Measurements from ENCODE around the gene MEF2C. TPM values are rescaled to one million over a fixed set of nuclear protein-coding genes. Genes with fewer than 3 reads are reported as not detected.

MEF2C gene
- total RNA-seq, 2 experiments from 2014 or later, result 0.10 to 0.17 TPM

DNA sequence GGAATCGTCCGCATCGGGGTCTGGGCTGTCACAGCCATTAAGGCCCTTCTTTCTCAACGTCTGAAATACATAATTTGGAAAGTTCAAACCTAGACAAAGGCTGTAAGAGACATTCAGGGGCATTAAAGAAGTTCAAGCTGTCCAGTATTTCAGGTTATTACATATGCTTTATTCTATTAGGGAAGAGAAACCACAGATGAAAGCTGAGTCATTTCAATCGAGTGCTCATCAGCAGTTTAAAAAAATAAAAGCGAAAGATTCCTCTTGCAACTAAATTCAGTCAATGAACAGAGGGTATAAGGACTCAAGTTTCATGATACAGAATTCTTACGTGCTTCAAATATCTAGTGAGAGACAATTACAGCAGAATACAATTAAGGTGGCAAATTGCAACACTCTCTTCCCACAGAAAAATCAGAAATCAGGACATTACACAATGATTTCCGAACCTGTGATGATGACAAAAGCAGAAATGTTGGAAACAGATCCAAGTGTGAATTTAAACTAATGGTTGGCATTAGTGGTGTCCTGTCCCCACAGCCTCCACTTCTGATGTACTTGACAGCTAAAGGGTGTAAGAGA, 121.6 kb downstream of the MEF2C start:
- POLR2A ChIA-PET, result no interaction called here
- H3K9me3 Mint-ChIP-seq, result no peaks in the 10 kb centered on the region
- no peak for DNase-seq
- no peak overlapping the region for H3K4me3 Mint-ChIP-seq
- H3K4me1 Mint-ChIP-seq, result no peaks in the 10 kb centered on the region
- peaks cover 12% of the 10 kb centered on the region for H3K27me3 Mint-ChIP-seq
- H3K27ac Mint-ChIP-seq, result no peak overlapping the region
- no peaks in the 10 kb centered on the region for H3K36me3 Mint-ChIP-seq (ENCODE audit: low read depth)
- CTCF ChIA-PET, result no interaction called here

GRCh38 chr5:88760527-88760926, 122.5 kb downstream of the MEF2C start:
- DNase-seq, result no peak
- Mint-ChIP-seq H3K27me3 (peaks cover 12% of the 10 kb centered on the region), H3K4me1 (no peaks in the 10 kb centered on the region), H3K27ac (no peak overlapping the region), H3K36me3 (ENCODE audit: low read depth) (no peaks in the 10 kb centered on the region), H3K4me3 (no peak overlapping the region), H3K9me3 (no peaks in the 10 kb centered on the region)
- CTCF ChIA-PET, result no interaction called here
- POLR2A ChIA-PET, result no interaction called here

DNA sequence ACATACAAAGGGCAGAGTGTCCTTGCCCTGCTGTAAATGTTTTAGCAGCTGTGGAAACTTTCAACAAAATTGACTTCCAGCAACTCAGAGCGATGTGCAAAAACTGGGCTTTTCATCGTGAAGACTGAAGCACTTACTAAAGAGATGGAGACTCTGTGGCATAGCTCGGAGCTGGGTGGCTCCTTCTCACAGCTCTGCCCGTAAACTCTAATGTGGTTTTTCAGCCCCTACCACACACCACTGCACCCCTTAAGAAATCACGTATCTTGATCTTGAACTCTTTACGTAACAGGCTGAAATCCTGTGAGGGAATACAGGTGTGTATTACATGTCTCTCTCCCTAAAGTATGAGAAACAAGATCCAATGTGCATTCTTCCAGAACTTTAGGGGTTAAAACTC, 124.4 kb downstream of the MEF2C start:
- Mint-ChIP-seq H3K4me1 (no peaks in the 10 kb centered on the region), H3K9me3 (no peaks in the 10 kb centered on the region), H3K27ac (no peak overlapping the region), H3K27me3 (peaks cover 12% of the 10 kb centered on the region), H3K4me3 (no peak overlapping the region), H3K36me3 (ENCODE audit: low read depth) (no peaks in the 10 kb centered on the region)
- DNase-seq, result no peak
- POLR2A ChIA-PET, result no interaction called here
- CTCF ChIA-PET, result no interaction called here

DNA sequence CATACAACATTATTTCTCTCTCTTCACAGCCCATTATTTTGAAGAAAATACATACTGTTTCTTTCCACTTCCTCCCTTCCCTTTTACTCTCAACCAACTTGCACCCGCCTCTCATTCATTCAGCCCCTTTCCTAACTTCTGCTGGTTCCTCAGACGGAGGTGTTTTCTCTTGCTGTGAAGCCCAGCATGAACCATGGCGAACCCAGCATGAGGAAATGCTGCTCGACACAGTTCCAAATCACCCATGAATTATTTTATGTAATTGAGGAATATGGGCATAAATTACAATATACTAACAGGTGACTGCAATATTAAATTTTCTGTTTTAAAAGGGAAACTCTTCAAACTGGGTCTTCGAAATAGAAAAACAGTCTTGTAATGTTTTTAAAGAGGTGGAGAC, 124.8 kb downstream of the MEF2C start:
- no peaks in the 10 kb centered on the region for H3K36me3 Mint-ChIP-seq (ENCODE audit: low read depth)
- CTCF ChIA-PET, result no interaction called here
- no peaks in the 10 kb centered on the region for H3K4me1 Mint-ChIP-seq
- POLR2A ChIA-PET, result no interaction called here
- H3K9me3 Mint-ChIP-seq, result no peaks in the 10 kb centered on the region
- H3K27ac Mint-ChIP-seq, result no peak overlapping the region
- DNase-seq, result no peak
- peaks cover 14% of the 10 kb centered on the region for H3K27me3 Mint-ChIP-seq
- no peak overlapping the region for H3K4me3 Mint-ChIP-seq

GRCh38 chr5:88756953-88757352, 126.0 kb downstream of the MEF2C start:
- Mint-ChIP-seq H3K4me3 (no peak overlapping the region), H3K9me3 (no peaks in the 10 kb centered on the region), H3K27ac (no peak overlapping the region), H3K4me1 (no peaks in the 10 kb centered on the region), H3K27me3 (peaks cover 20% of the 10 kb centered on the region), H3K36me3 (ENCODE audit: low read depth) (no peaks in the 10 kb centered on the region)
- ChIA-PET CTCF (no interaction called here), POLR2A (no interaction called here)
- no peak for DNase-seq

- Mint-ChIP-seq H3K9me3 (no peaks in the 10 kb centered on the region), H3K27ac (no peak overlapping the region), H3K36me3 (ENCODE audit: low read depth) (no peaks in the 10 kb centered on the region), H3K4me1 (peaks cover 7% of the 10 kb centered on the region), H3K4me3 (no peak overlapping the region), H3K27me3 (peaks cover 19% of the 10 kb centered on the region)
- DNase-seq, result no peak
- ChIA-PET POLR2A (no interaction called here), CTCF (no interaction called here)
Observed at GRCh38 chr5:88748666-88749065, 134.3 kb downstream of the MEF2C start.

GRCh38 chr5:88746438-88746882, 136.5 kb downstream of the MEF2C start:
- DNase-seq, result no peak
- Mint-ChIP-seq H3K27me3 (peaks cover 15% of the 10 kb centered on the region), H3K36me3 (ENCODE audit: low read depth) (no peaks in the 10 kb centered on the region), H3K4me3 (no peak overlapping the region), H3K4me1 (peaks cover 3% of the 10 kb centered on the region), H3K27ac (no peak overlapping the region), H3K9me3 (no peaks in the 10 kb centered on the region)
- POLR2A ChIA-PET, result no interaction called here
- CTCF ChIA-PET, result interaction anchor here (0.7 kb wide), 1 partner anchor 1333 kb away, joined by 4 read pairs; no protein-coding TSS in a partner anchor

GRCh38 chr5:88745093-88745696, 137.8 kb downstream of the MEF2C start:
- H3K36me3 Mint-ChIP-seq (ENCODE audit: low read depth), result no peaks in the 10 kb centered on the region
- ChIA-PET CTCF (no interaction called here), POLR2A (no interaction called here)
- H3K9me3 Mint-ChIP-seq, result no peaks in the 10 kb centered on the region
- DNase-seq, result no peak
- peaks cover 15% of the 10 kb centered on the region for H3K27me3 Mint-ChIP-seq
- H3K4me3 Mint-ChIP-seq, result no peak overlapping the region
- H3K27ac Mint-ChIP-seq, result no peak overlapping the region
- H3K4me1 Mint-ChIP-seq, result no peaks in the 10 kb centered on the region

- ChIA-PET CTCF (no interaction called here), POLR2A (no interaction called here)
- no peaks in the 10 kb centered on the region for H3K4me1 Mint-ChIP-seq
- H3K27ac Mint-ChIP-seq, result no peak overlapping the region
- H3K9me3 Mint-ChIP-seq, result no peaks in the 10 kb centered on the region
- DNase-seq, result no peak
- peaks cover 17% of the 10 kb centered on the region for H3K27me3 Mint-ChIP-seq
- no peaks in the 10 kb centered on the region for H3K36me3 Mint-ChIP-seq (ENCODE audit: low read depth)
- no peak overlapping the region for H3K4me3 Mint-ChIP-seq
Observed at GRCh38 chr5:88743231-88743834, 139.7 kb downstream of the MEF2C start.

DNA sequence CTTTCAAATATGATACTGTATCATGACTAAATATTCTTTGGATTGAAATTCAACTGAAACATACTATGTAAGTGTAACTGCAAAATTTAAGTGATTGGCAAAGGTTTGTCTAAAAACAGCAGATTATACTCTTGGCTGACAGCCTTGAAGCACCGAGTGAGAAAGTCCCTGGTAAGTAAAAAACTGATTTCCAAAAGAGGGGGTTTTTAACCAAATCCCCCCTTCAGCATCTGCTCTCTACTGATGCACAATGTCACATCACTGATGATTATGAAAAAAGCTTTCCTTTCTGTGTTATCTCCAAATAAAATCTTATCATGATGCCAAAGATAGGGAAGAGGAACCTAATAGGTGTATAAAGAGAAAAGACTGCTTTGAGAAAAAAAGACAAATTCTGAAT, 141.0 kb downstream of the MEF2C start:
- POLR2A ChIA-PET, result no interaction called here
- Mint-ChIP-seq H3K9me3 (no peaks in the 10 kb centered on the region), H3K36me3 (ENCODE audit: low read depth) (no peaks in the 10 kb centered on the region), H3K4me1 (no peaks in the 10 kb centered on the region), H3K27me3 (peaks cover 23% of the 10 kb centered on the region), H3K4me3 (no peak overlapping the region), H3K27ac (no peak overlapping the region)
- CTCF ChIA-PET, result no interaction called here
- DNase-seq, result no peak

DNA sequence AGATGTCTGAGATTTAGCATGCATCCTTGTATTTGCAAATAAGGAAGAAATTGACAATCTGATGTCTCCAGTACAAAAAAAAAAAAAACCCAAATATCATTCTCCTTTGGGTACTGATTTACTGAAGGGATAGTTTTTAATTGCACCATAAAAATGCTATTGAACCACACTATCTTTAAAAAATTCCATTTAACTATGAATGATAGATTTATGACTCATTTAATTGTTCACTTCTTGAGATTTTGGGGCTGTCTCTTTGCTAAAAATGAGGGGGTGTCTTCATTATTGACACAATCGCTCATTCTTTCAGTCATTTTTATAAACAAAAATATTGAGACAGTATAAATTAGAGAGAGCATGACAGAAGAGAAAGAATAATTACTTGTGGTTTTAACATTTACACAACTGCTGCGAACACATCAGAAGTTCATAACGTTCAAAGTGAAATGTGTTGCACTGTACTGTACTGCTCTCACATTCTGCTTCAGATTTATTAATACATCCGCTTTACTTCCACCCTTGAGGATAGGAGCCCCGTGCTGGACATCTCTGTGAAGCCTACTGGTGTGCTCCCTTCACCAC, 142.3 kb downstream of the MEF2C start:
- no peak for DNase-seq
- CTCF ChIA-PET, result interaction anchor here (0.6 to 1.3 kb wide), 2 partner anchors 12 to 450 kb away, joined by 3 read pairs; no protein-coding TSS in a partner anchor
- Mint-ChIP-seq H3K27me3 (peaks cover 24% of the 10 kb centered on the region), H3K4me3 (no peak overlapping the region), H3K36me3 (ENCODE audit: low read depth) (no peaks in the 10 kb centered on the region), H3K9me3 (no peaks in the 10 kb centered on the region), H3K4me1 (no peaks in the 10 kb centered on the region), H3K27ac (no peak overlapping the region)
- POLR2A ChIA-PET, result no interaction called here

- Mint-ChIP-seq H3K4me1 (no peaks in the 10 kb centered on the region), H3K27ac (no peak overlapping the region), H3K36me3 (ENCODE audit: low read depth) (no peaks in the 10 kb centered on the region), H3K4me3 (no peak overlapping the region), H3K9me3 (no peaks in the 10 kb centered on the region), H3K27me3 (peaks cover 23% of the 10 kb centered on the region)
- DNase-seq, result no peak
- CTCF ChIA-PET, result no interaction called here
- POLR2A ChIA-PET, result no interaction called here
Observed at GRCh38 chr5:88736494-88736893, 146.5 kb downstream of the MEF2C start.

DNA sequence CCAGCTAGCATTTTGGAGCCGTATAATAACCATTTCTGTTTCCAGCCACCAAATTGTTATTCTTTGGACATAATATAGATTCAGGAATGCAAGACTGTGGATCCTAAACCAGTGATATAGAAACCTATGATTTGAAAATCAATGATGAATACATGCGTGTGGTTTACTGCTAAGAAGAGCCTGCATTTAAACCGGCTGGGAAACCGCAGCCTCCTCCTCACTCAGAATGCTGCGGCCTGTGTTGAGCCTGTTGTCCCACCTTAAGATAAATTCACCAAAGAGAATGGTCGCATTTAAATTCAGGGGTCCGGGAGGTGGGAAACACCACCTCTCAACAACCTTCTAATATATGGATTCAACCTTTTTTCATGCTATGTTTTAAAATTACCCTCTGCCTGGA, 148.0 kb downstream of the MEF2C start:
- ChIA-PET POLR2A (no interaction called here), CTCF (no interaction called here)
- peaks cover 19% of the 10 kb centered on the region for H3K27me3 Mint-ChIP-seq
- no peaks in the 10 kb centered on the region for H3K36me3 Mint-ChIP-seq (ENCODE audit: low read depth)
- no peak overlapping the region for H3K4me3 Mint-ChIP-seq
- DNase-seq, result no peak
- no peaks in the 10 kb centered on the region for H3K4me1 Mint-ChIP-seq
- no peaks in the 10 kb centered on the region for H3K9me3 Mint-ChIP-seq
- H3K27ac Mint-ChIP-seq, result no peak overlapping the region

Data from activated CD4-positive, alpha-beta T cell treated with anti-CD3 and anti-CD28 coated beads, Interleukin-2, amount 10 ng/mL, durations not matched to agents 7 days and 5 days (primary cell).